Left lung (tissue), 10 donors: Measurements from ENCODE around the gene TAS1R1. TPM values are rescaled to one million over a fixed set of nuclear protein-coding genes. Genes with fewer than 3 reads are reported as not detected.

ENCODE experiments used
- ATAC-seq: fragments of 200-7000 bp; cut with Tn5 transposase; one replicate; pipeline ENCODE4 v1.9.1; 2020; ENCODE audit warnings: moderate library complexity
- DNase-seq, 4 donors: peaks; one replicate each; pipeline ENCODE4 v3.0.0-alpha.2; 2013 to 2020
- H3K27ac ChIP-seq, 2 donors: fragments of 200-600 bp; sonication (generic) in 1 of 2; one replicate each; pipeline versions ENCODE4 v1.5.0 to v1.8.0; 2020 to 2021
- H3K27me3 ChIP-seq, 2 donors: fragments of 200-600 bp; sonication (generic) in 1 of 2; one replicate each; pipeline versions ENCODE4 v1.5.0 to v1.8.0; 2020 to 2021
- H3K36me3 ChIP-seq, 2 donors: fragments of 200-600 bp; sonication (generic) in 1 of 2; one replicate each; pipeline versions ENCODE4 v1.5.0 to v1.8.0; 2020 to 2021
- H3K4me1 ChIP-seq, 2 donors: fragments of 200-600 bp; one replicate each; pipeline ENCODE4 v1.8.0; 2021
- H3K4me3 ChIP-seq, 2 donors: fragments of 200-600 bp; sonication (generic) in 1 of 2; one replicate each; pipeline versions ENCODE4 v1.5.0 to v1.8.0; 2020 to 2021; ENCODE audit warnings: mild to moderate bottlenecking in 1 of 2
- H3K9me3 ChIP-seq, 2 donors: fragments of 200-600 bp; sonication (generic) in 1 of 2; one replicate each; pipeline versions ENCODE4 v1.5.0 to v1.8.0; 2020 to 2021
- CTCF ChIP-seq, 2 donors: fragments of 200-600 bp; sonication (generic) in 1 of 2; IDR thresholded peaks; one replicate each; pipeline versions ENCODE4 v1.5.0 to v1.8.0; 2021; ENCODE audit warnings: antibody characterized with exemption in 2 of 2
- intact Hi-C, 2 donors: fragments of 100-400 bp; cut with DNase I; formaldehyde crosslinking; loops; one replicate each; pipeline versions ENCODE4 v1.11.2 to v1.14.2; 2022
- polyA plus RNA-seq, 6 donors: library from polyadenylated mRNA; unstranded; fragments of 120-200 nt; gene quantifications; one replicate each; pipeline ENCODE4 v1.2.1, GENCODE V29; 2013; ENCODE audit not compliant: insufficient read length in 6 of 6
- total RNA-seq, 2 donors: library from RNA; stranded (reverse); fragmentation: NEBNext Ultra II Directional; extraction: Animal tissue kit (Norgen Biotek cat#: 25700); gene quantifications; one replicate each; pipeline ENCODE4 v1.2.1, GENCODE V29; 2021
- donor health status: DM: no; HTN: yes; CAD: no.
- donor health status: DM: no; HTN: no; CAD: no.

Gene TAS1R1
- total and polyA plus RNA-seq, 8 donors: 0.07 to 0.21 (median 0.18) TPM; not detected in 2

DNA sequence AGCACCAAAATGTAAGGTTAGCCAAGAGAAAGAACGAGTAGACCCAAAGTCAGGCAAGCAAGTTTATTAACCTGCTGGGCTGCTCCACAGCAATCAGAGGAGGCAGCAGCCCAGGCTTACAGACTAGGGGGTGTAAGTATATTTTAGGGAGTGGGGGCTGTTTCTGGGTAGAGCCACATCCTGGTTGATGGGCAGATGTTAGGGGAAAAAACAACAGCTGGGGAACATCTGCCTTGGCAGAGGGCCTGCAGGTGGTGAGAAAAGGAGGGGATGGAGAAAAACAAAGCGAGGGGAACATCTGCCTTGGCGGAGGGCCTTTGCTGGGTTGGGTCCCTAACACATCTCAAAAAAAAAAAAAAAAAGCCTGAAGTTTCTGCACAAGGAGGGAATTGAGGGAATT is 15.0 kb downstream of the TAS1R1 start:
- intact Hi-C loops: no loop called here
- no peak overlapping the region for H3K4me3 ChIP-seq
- ATAC-seq: no peak

DNA sequence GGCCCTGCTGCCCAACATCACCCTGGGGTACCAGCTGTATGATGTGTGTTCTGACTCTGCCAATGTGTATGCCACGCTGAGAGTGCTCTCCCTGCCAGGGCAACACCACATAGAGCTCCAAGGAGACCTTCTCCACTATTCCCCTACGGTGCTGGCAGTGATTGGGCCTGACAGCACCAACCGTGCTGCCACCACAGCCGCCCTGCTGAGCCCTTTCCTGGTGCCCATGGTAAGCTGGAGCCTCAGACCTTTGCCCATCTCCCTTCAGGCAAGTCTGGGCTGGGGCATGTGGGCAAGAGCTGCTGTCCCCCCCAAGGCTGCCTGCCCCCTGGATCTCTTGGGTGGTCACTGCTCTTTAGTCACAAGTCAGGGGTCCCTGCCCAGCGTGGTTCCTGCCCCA is 15.9 kb downstream of the TAS1R1 start:
- Histone ChIP-seq H3K27ac (no peak overlapping the region), H3K36me3 (no peaks in the 10 kb centered on the region), H3K4me1 (no peaks in the 10 kb centered on the region), H3K9me3 (peaks cover 0 to 6% of the 10 kb centered on the region in 2 donors), H3K27me3 (no peaks in the 10 kb centered on the region), H3K4me3 (no peak overlapping the region)
- TF ChIP-seq CTCF (IDR thresholded peaks at IDR 0.05): no peak
- DNase-seq (peak in 1 of 4 donors; percentile 3), ATAC-seq (no peak)
- intact Hi-C loops: no loop called here

More for the DNA sequence above, 15.0 kb downstream of the TAS1R1 start:
- TF ChIP-seq CTCF (IDR thresholded peaks at IDR 0.05): no peak
- Histone ChIP-seq H3K9me3 (peaks cover 0 to 6% of the 10 kb centered on the region in 2 donors), H3K36me3 (no peaks in the 10 kb centered on the region), H3K4me1 (no peaks in the 10 kb centered on the region), H3K27ac (no peak overlapping the region), H3K27me3 (no peaks in the 10 kb centered on the region)
- no peak for DNase-seq

GRCh38 chr1:6572653-6573383 is 17.7 kb downstream of the TAS1R1 start:
- no peaks in the 10 kb centered on the region for H3K4me1 ChIP-seq
- H3K9me3 ChIP-seq: peaks cover 0 to 6% of the 10 kb centered on the region in 2 donors
- ATAC-seq: no peak
- H3K4me3 ChIP-seq: no peak overlapping the region
- TF ChIP-seq CTCF (IDR thresholded peaks at IDR 0.05): no peak
- no peak for DNase-seq
- no peaks in the 10 kb centered on the region for H3K27me3 ChIP-seq
- no peaks in the 10 kb centered on the region for H3K36me3 ChIP-seq
- H3K27ac ChIP-seq: no peak overlapping the region
- intact Hi-C loops: no loop called here

GRCh38 chr1:6574025-6574620 is 19.0 kb downstream of the TAS1R1 start:
- H3K9me3 ChIP-seq: peaks cover 0 to 6% of the 10 kb centered on the region in 2 donors
- DNase-seq: no peak
- no peak overlapping the region for H3K4me3 ChIP-seq
- TF ChIP-seq CTCF (IDR thresholded peaks at IDR 0.05): no peak
- no peak overlapping the region for H3K27ac ChIP-seq
- intact Hi-C loops: no loop called here
- H3K27me3 ChIP-seq: no peaks in the 10 kb centered on the region
- H3K36me3 ChIP-seq: no peaks in the 10 kb centered on the region
- no peak for ATAC-seq
- peaks cover 0 to 1% of the 10 kb centered on the region in 2 donors for H3K4me1 ChIP-seq

DNA sequence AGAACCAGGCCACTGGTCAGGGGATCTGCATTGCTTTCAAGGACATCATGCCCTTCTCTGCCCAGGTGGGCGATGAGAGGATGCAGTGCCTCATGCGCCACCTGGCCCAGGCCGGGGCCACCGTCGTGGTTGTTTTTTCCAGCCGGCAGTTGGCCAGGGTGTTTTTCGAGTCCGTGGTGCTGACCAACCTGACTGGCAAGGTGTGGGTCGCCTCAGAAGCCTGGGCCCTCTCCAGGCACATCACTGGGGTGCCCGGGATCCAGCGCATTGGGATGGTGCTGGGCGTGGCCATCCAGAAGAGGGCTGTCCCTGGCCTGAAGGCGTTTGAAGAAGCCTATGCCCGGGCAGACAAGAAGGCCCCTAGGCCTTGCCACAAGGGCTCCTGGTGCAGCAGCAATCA is 19.7 kb downstream of the TAS1R1 start:
- H3K36me3 ChIP-seq: no peaks in the 10 kb centered on the region
- no peak for ATAC-seq
- peaks cover 0 to 6% of the 10 kb centered on the region in 2 donors for H3K4me1 ChIP-seq
- peaks cover 0 to 6% of the 10 kb centered on the region in 2 donors for H3K9me3 ChIP-seq
- TF ChIP-seq CTCF (IDR thresholded peaks at IDR 0.05): no peak
- no peaks in the 10 kb centered on the region for H3K27me3 ChIP-seq
- intact Hi-C loops: no loop called here
- DNase-seq: no peak
- H3K27ac ChIP-seq: no peak overlapping the region
- no peak overlapping the region for H3K4me3 ChIP-seq
